HL-60 (cell line): ENCODE results near the gene NAT14.

Source experiments
- CTCF ChIP-seq: IDR thresholded peaks from one replicate; pipeline ENCODE4 v1.5.1; 2011; ENCODE audit warnings: low read length, control low read depth, inconsistent platforms; ENCODE audit not compliant: insufficient read depth
- GABPA ChIP-seq: IDR thresholded peaks from 2 replicates; pipeline ENCODE4 v1.6.1; 2012; ENCODE audit warnings: low read depth
- POLR2AphosphoS5 ChIP-seq: IDR thresholded peaks from 2 replicates; pipeline ENCODE4 v1.6.1; 2012; ENCODE audit warnings: low read depth
- SPI1 ChIP-seq: IDR thresholded peaks from 2 replicates; pipeline ENCODE4 v1.6.1; 2012; ENCODE audit warnings: low read depth, mild to moderate bottlenecking, borderline replicate concordance
- TF ChIP-seq, protein P1 (sequence below): IDR thresholded peaks from 2 replicates; pipeline ENCODE4 v1.6.1; 2012; ENCODE audit warnings: low read depth; ENCODE audit not compliant: insufficient replicate concordance

GRCh38 chr19:55465460-55466240 is 19.3 kb upstream of the NAT14 start:
- TF ChIP-seq CTCF (no peak), POLR2AphosphoS5 (no peak), GABPA (no peak), SPI1 (no peak)
- TF ChIP-seq, protein P1, sequence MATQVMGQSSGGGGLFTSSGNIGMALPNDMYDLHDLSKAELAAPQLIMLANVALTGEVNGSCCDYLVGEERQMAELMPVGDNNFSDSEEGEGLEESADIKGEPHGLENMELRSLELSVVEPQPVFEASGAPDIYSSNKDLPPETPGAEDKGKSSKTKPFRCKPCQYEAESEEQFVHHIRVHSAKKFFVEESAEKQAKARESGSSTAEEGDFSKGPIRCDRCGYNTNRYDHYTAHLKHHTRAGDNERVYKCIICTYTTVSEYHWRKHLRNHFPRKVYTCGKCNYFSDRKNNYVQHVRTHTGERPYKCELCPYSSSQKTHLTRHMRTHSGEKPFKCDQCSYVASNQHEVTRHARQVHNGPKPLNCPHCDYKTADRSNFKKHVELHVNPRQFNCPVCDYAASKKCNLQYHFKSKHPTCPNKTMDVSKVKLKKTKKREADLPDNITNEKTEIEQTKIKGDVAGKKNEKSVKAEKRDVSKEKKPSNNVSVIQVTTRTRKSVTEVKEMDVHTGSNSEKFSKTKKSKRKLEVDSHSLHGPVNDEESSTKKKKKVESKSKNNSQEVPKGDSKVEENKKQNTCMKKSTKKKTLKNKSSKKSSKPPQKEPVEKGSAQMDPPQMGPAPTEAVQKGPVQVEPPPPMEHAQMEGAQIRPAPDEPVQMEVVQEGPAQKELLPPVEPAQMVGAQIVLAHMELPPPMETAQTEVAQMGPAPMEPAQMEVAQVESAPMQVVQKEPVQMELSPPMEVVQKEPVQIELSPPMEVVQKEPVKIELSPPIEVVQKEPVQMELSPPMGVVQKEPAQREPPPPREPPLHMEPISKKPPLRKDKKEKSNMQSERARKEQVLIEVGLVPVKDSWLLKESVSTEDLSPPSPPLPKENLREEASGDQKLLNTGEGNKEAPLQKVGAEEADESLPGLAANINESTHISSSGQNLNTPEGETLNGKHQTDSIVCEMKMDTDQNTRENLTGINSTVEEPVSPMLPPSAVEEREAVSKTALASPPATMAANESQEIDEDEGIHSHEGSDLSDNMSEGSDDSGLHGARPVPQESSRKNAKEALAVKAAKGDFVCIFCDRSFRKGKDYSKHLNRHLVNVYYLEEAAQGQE, result no peak
